IMR-90 (cell line): ENCODE measurements around the gene WLS. TPM values are rescaled to one million over a fixed set of nuclear protein-coding genes. Genes with fewer than 3 reads are reported as not detected.
A peak's percentile ranks its signal among the peaks of the same experiment; 100 is the strongest.

Experiments
- ATAC-seq: fragments of 200-7000 bp; cut with Tn5 transposase; 2 replicates; pipeline ENCODE4 v1.9.1; 2020; ENCODE audit warnings: low read depth, mild to moderate bottlenecking, moderate library complexity
- BruUV-seq: library from RNA; stranded (reverse); fragments of 400-500 nt; replicated peaks from 2 replicates; lab custom pipeline; 2021; lab: Mats Ljungman, UMichigan
- CTCF ChIA-PET: fragments of 300-600 bp; formaldehyde crosslinking; extraction: SDS; loops from one replicate; lab custom pipeline; 2021; ENCODE audit warnings: antibody characterized with exemption; lab: Yijun Ruan, JAX
- POLR2A ChIA-PET: fragments of 300-600 bp; sonication (Branson Sonifier 250); formaldehyde crosslinking; loops from one replicate; lab custom pipeline; 2022; ENCODE audit warnings: antibody characterized with exemption; ENCODE audit not compliant: unreplicated experiment; lab: Charles Lee
- DNase-seq: peaks from one replicate; pipeline ENCODE4 v3.0.0; 2013
- H2AFZ ChIP-seq: replicated peaks from 2 replicates; pipeline ENCODE3; 2013; ENCODE audit warnings: low read length, mild to moderate bottlenecking; ENCODE audit not compliant: poor library complexity
- H2AK5ac ChIP-seq: 2 replicates; pipeline ENCODE4 v1.6.1; 2013; ENCODE audit warnings: low read depth, low read length, inconsistent platforms
- H2AK9ac ChIP-seq: replicated peaks from 2 replicates; pipeline ENCODE3; 2013; ENCODE audit warnings: mild to moderate bottlenecking, low read depth, low read length, moderate library complexity; ENCODE audit not compliant: poor library complexity
- H2BK120ac ChIP-seq: 2 replicates; pipeline ENCODE4 v1.6.1; 2013; ENCODE audit warnings: low read depth, low read length, inconsistent platforms
- H2BK15ac ChIP-seq: 3 replicates; pipeline ENCODE4 v1.6.1; 2013; ENCODE audit warnings: low read depth, low read length, inconsistent platforms
- H2BK20ac ChIP-seq: 2 replicates; pipeline ENCODE4 v1.6.1; 2013; ENCODE audit warnings: low read depth, mild to moderate bottlenecking, inconsistent platforms, low read length, moderate library complexity
- H2BK5ac ChIP-seq: 2 replicates; pipeline ENCODE4 v1.6.1; 2013; ENCODE audit warnings: mild to moderate bottlenecking, low read depth, low read length, inconsistent platforms; ENCODE audit not compliant: poor library complexity, severe bottlenecking
- H3K14ac ChIP-seq: replicated peaks from 2 replicates; pipeline ENCODE4 v1.6.1; 2013; ENCODE audit warnings: low read depth, low read length, inconsistent platforms
- H3K18ac ChIP-seq: 2 replicates; pipeline ENCODE4 v1.6.1; 2013; ENCODE audit warnings: low read depth, low read length, control low read depth
- H3K23ac ChIP-seq: 2 replicates; pipeline ENCODE4 v1.6.1; 2013; ENCODE audit warnings: low read depth, low read length, inconsistent platforms
- H3K27ac ChIP-seq: 2 replicates; pipeline ENCODE4 v1.5.1; 2013; ENCODE audit warnings: mild to moderate bottlenecking, control low read depth, low read length; ENCODE audit not compliant: insufficient read depth
- H3K27me3 ChIP-seq: 2 replicates; pipeline ENCODE4 v1.6.1; 2013; ENCODE audit warnings: low read length; ENCODE audit not compliant: control insufficient read depth, insufficient read depth
- H3K36me3 ChIP-seq: 2 replicates; pipeline ENCODE4 v1.6.1; 2013; ENCODE audit warnings: low read length, mixed read lengths; ENCODE audit not compliant: control insufficient read depth, insufficient read depth
- H3K4ac ChIP-seq: 2 replicates; pipeline ENCODE4 v1.6.1; 2013; ENCODE audit warnings: low read depth, low read length, inconsistent platforms
- H3K4me1 ChIP-seq: 2 replicates; pipeline ENCODE4 v1.6.1; 2013; ENCODE audit warnings: low read length, mixed read lengths; ENCODE audit not compliant: control insufficient read depth, insufficient read depth
- H3K4me2 ChIP-seq: 2 replicates; pipeline ENCODE4 v1.6.1; 2013; ENCODE audit warnings: low read depth, mild to moderate bottlenecking, control low read depth, low read length, moderate library complexity
- H3K4me3 ChIP-seq: 2 replicates; pipeline ENCODE4 v1.5.1; 2013; ENCODE audit warnings: low read depth, mild to moderate bottlenecking, control low read depth, low read length, moderate library complexity; ENCODE audit not compliant: insufficient read depth
- H3K56ac ChIP-seq: 2 replicates; pipeline ENCODE4 v1.6.1; 2013; ENCODE audit warnings: low read length, inconsistent platforms; ENCODE audit not compliant: insufficient read depth; ENCODE audit errors: extremely low read depth
- H3K79me1 ChIP-seq, 2 experiments: 2 replicates each; pipeline ENCODE4 v1.6.1; 2013; ENCODE audit warnings: low read length in 2 of 2, inconsistent platforms in 1 of 2, low read depth in 1 of 2
- H3K9ac ChIP-seq: 2 replicates; pipeline ENCODE4 v1.6.1; 2013; ENCODE audit warnings: low read depth, low read length, control low read depth
- H3K9me1 ChIP-seq: 2 replicates; pipeline ENCODE4 v1.6.1; 2013; ENCODE audit warnings: low read length, inconsistent platforms; ENCODE audit not compliant: insufficient read depth
- H3K9me3 ChIP-seq: 2 replicates; pipeline ENCODE4 v1.6.1; 2013; ENCODE audit warnings: low read length; ENCODE audit not compliant: control insufficient read depth, insufficient read depth
- H4K20me1 ChIP-seq: 2 replicates; pipeline ENCODE4 v1.6.1; 2013; ENCODE audit warnings: low read length, inconsistent platforms; ENCODE audit not compliant: insufficient read depth
- H4K5ac ChIP-seq: 2 replicates; pipeline ENCODE4 v1.6.1; 2013; ENCODE audit warnings: mild to moderate bottlenecking, low read depth, low read length, control low read depth
- H4K8ac ChIP-seq, 2 experiments: 2 replicates each; pipeline ENCODE4 v1.6.1; 2013; ENCODE audit warnings: low read depth in 2 of 2, low read length in 2 of 2, control low read depth in 1 of 2, inconsistent platforms in 1 of 2
- H4K91ac ChIP-seq: 2 replicates; pipeline ENCODE4 v1.6.1; 2013; ENCODE audit warnings: low read depth, low read length, inconsistent platforms; ENCODE audit not compliant: insufficient read depth
- BHLHE40 ChIP-seq: fragments of 150-350 bp; IDR thresholded peaks from 2 replicates; pipeline ENCODE4 v1.6.1; 2016; ENCODE audit warnings: mild to moderate bottlenecking, low read depth, low read length
- CEBPB ChIP-seq: IDR thresholded peaks from 2 replicates; pipeline ENCODE4 v1.6.1; 2012; ENCODE audit warnings: low read depth, low read length, improper control_type of control experiment
- CHD1 ChIP-seq: IDR thresholded peaks from 2 replicates; pipeline ENCODE4 v1.6.1; 2012; ENCODE audit warnings: low read depth, low read length, improper control_type of control experiment
- CTCF ChIP-seq: conservative IDR thresholded peaks from 2 replicates; pipeline ENCODE4 v1.5.1; 2012; ENCODE audit warnings: mild to moderate bottlenecking, low read depth, low read length, improper control_type of control experiment
- ELK1 ChIP-seq: fragments of 150-350 bp; IDR thresholded peaks from 2 replicates; pipeline ENCODE4 v1.6.1; 2016; ENCODE audit warnings: low read depth, mild to moderate bottlenecking, low read length, moderate library complexity, borderline replicate concordance
- FOS ChIP-seq: fragments of 150-350 bp; IDR thresholded peaks from 2 replicates; pipeline ENCODE4 v1.6.1; 2016; ENCODE audit warnings: low read depth, low read length
- MAFK ChIP-seq: IDR thresholded peaks from 2 replicates; pipeline ENCODE4 v1.6.1; 2012; ENCODE audit warnings: low read depth, low read length, improper control_type of control experiment
- MXI1 ChIP-seq: IDR thresholded peaks from 2 replicates; pipeline ENCODE4 v1.6.1; 2012; ENCODE audit warnings: low read depth, mild to moderate bottlenecking, low read length, moderate library complexity, borderline replicate concordance
- NFE2L2 ChIP-seq: fragments of 150-350 bp; IDR thresholded peaks from 2 replicates; pipeline ENCODE4 v1.6.1; 2016; ENCODE audit warnings: low read depth, mild to moderate bottlenecking, low read length
- POLR2A ChIP-seq: IDR thresholded peaks from 2 replicates; pipeline ENCODE4 v1.6.1; 2012; ENCODE audit warnings: mild to moderate bottlenecking, low read depth, low read length
- RAD21 ChIP-seq: IDR thresholded peaks from 2 replicates; pipeline ENCODE4 v1.6.1; 2012; ENCODE audit warnings: low read length, improper control_type of control experiment
- RFX5 ChIP-seq: IDR thresholded peaks from 2 replicates; pipeline ENCODE4 v1.8.0; 2012; ENCODE audit warnings: low read depth, mild to moderate bottlenecking, low read length, moderate library complexity
- USF2 ChIP-seq: fragments of 150-350 bp; IDR thresholded peaks from 2 replicates; pipeline ENCODE4 v1.6.1; 2017; ENCODE audit warnings: mild to moderate bottlenecking, antibody characterized with exemption, low read length, low read depth
- WGBS, 2 experiments: methylation state at CpG; one replicate each; pipeline versions ENCODE4 v1.1.5 to v1.1.7; 2013; ENCODE audit warnings: missing lambda C conversion rate in 2 of 2; ENCODE audit not compliant: insufficient read length in 1 of 2; ENCODE audit errors: extremely low coverage in 2 of 2; 5-methylcytosine and 5-hydroxymethylcytosine counted together
- dilution Hi-C: fragments of 300-500 bp; cut with HindIII; formaldehyde crosslinking; loops from one replicate; pipeline ENCODE4 v1.14.3; 2018; ENCODE audit warnings: low sequenced_read_pairs; ENCODE audit not compliant: unreplicated experiment
- in situ Hi-C: fragments of 300-500 bp; cut with MboI; formaldehyde crosslinking; loops from 3 replicates; pipeline ENCODE4 v1.14.3; 2019; ENCODE audit warnings: low sequenced_read_pairs, inconsistent platforms, mixed read lengths
- intact Hi-C: fragments of 100-400 bp; cut with micrococcal nuclease; formaldehyde crosslinking; loops from 2 replicates; pipeline ENCODE4 v1.10.0; 2022
- polyA plus RNA-seq, 3 experiments: library from polyadenylated mRNA; depleted of rRNA; stranded (reverse); fragments of >200 nt; gene quantifications; 2 replicates each; pipeline ENCODE4 v1.2.3, GENCODE V29; 2012; ENCODE audit warnings: low replicate concordance in 1 of 3
- total RNA-seq: library from RNA; depleted of rRNA; stranded (reverse); fragments of >200 nt; gene quantifications from 2 replicates; pipeline ENCODE4 v1.2.3, GENCODE V29; 2012

Gene WLS
- total and polyA plus RNA-seq, 2 of the 4 experiments (the other 2 are of a cell fraction) = 152 to 157 TPM

- peaks cover 27% of the 10 kb centered on the region for H3K9me1 ChIP-seq
- H3K79me1 ChIP-seq = peaks cover 0 to 19% of the 10 kb centered on the region in 2 experiments; a peak in 2 of 4 replicates
- no peak overlapping the region for H3K56ac ChIP-seq
- intact Hi-C loops (no loop called here), in situ Hi-C loops (no loop called here), dilution Hi-C loops (no loop called here)
- H2AK9ac ChIP-seq = no peak overlapping the region
- no peak overlapping the region for H2BK15ac ChIP-seq
- CTCF ChIA-PET = no interaction called here
- H4K8ac ChIP-seq = no peak overlapping the region; a peak in 1 of 4 replicates
- H3K23ac ChIP-seq = no peak overlapping the region
- peak overlapping the region; percentile 52 for H2BK5ac ChIP-seq
- TF ChIP-seq ELK1 (no peak), USF2 (no peak), FOS (no peak), CHD1 (no peak), NFE2L2 (no peak), MAFK (no peak), BHLHE40 (peak; percentile 18; the same call in 1 of the 2 replicates), MXI1 (peak; percentile 34; the same call in 1 of the 2 replicates), RFX5 (no peak), RAD21 (no peak), CTCF (no peak), POLR2A (no peak), CEBPB (peak; percentile 41; the same call in 1 of the 2 replicates)
- peaks cover 3% of the 10 kb centered on the region; the same call in 1 of the 2 replicates for H4K20me1 ChIP-seq
- 100% methylated on average over 1 of the region's 4 CpGs; no CpG with 5 or more reads in 1 of the 2 experiments for WGBS, 2 experiments
- H2AK5ac ChIP-seq = no peak overlapping the region; the same call in 1 of the 2 replicates
- H4K5ac ChIP-seq = no peak overlapping the region
- no peak overlapping the region for H2BK120ac ChIP-seq
- H3K14ac ChIP-seq = 0 out of 2 replicates have a peak overlapping the region, but pooled peaks have one; percentile 3
- no peak overlapping the region for H3K4me3 ChIP-seq
- peaks cover 17% of the 10 kb centered on the region for H3K4me1 ChIP-seq
- no peak overlapping the region for H2BK20ac ChIP-seq
- peaks cover 30% of the 10 kb centered on the region for H3K36me3 ChIP-seq
- no peak overlapping the region for H2AFZ ChIP-seq
- H3K4ac ChIP-seq = no peak overlapping the region
- peak overlapping the region; percentile 0; the same call in 1 of the 2 replicates for H3K18ac ChIP-seq
- H3K9ac ChIP-seq = no peak overlapping the region
- BruUV-seq = no TSS peak
- no peak overlapping the region; the same call in 1 of the 2 replicates for H3K27ac ChIP-seq
- no peak overlapping the region for H4K91ac ChIP-seq
- H3K9me3 ChIP-seq = no peaks in the 10 kb centered on the region
- POLR2A ChIA-PET = no interaction called here
- H3K4me2 ChIP-seq = no peak overlapping the region
- ATAC-seq = peak; percentile 42
- DNase-seq = peak; percentile 69
- no peaks in the 10 kb centered on the region for H3K27me3 ChIP-seq
Measured at GRCh38 chr1:68140536-68140935, 91.8 kb downstream of the WLS start.
